Cerebellar nuclear complex (tissue), 1 donor: ENCODE measurements around the gene CLDN11.

ENCODE experiments used
- DNase-seq, 2 experiments: peaks; one replicate each; lab custom pipeline; 2025; lab: John Stamatoyannopoulos, UW

Gene CLDN11

GRCh38 chr3:170418422-170419398 lies at the start of gene CLDN11:
Gene CLDN11, plus strand, starts transcription at chr3:170418868. Its CDS starts 199 bp downstream, at chr3:170419067.
- DNase-seq: no peak

GRCh38 chr3:170368921-170369320 lies 49.7 kb upstream of the CLDN11 start:
- no peak for DNase-seq

GRCh38 chr3:170372190-170372879 lies 46.3 kb upstream of the CLDN11 start:
- no peak for DNase-seq

- no peak for DNase-seq
Observed at GRCh38 chr3:170383567-170383966, 35.1 kb upstream of the CLDN11 start.

- DNase-seq: no peak
Observed at GRCh38 chr3:170386468-170386867, 32.2 kb upstream of the CLDN11 start.

- DNase-seq: no peak
Observed at GRCh38 chr3:170387950-170388349, 30.7 kb upstream of the CLDN11 start.

- no peak for DNase-seq
Observed at GRCh38 chr3:170391108-170391507, 27.6 kb upstream of the CLDN11 start.

- no peak for DNase-seq
Observed at GRCh38 chr3:170397685-170398084, 21.0 kb upstream of the CLDN11 start.

- DNase-seq: no peak
Observed at GRCh38 chr3:170405101-170405500, 13.6 kb upstream of the CLDN11 start.

- no peak for DNase-seq
Observed at GRCh38 chr3:170410428-170411029, 8.1 kb upstream of the CLDN11 start.

GRCh38 chr3:170413291-170413690 lies 5.4 kb upstream of the CLDN11 start:
- no peak for DNase-seq

- no peak for DNase-seq
Observed at GRCh38 chr3:170414202-170414663, 4.4 kb upstream of the CLDN11 start.

- DNase-seq: no peak
Observed at GRCh38 chr3:170417090-170417489, 1.6 kb upstream of the CLDN11 start.

- DNase-seq: no peak
Observed at GRCh38 chr3:170419557-170420087, 954 bp downstream of the CLDN11 start.

- DNase-seq: no peak
Observed at GRCh38 chr3:170420307-170420821, 1.7 kb downstream of the CLDN11 start.

- DNase-seq: no peak
Observed at GRCh38 chr3:170421111-170421641, 2.5 kb downstream of the CLDN11 start.

- no peak for DNase-seq
Observed at GRCh38 chr3:170421758-170422157, 3.1 kb downstream of the CLDN11 start.

GRCh38 chr3:170423001-170423615 lies 4.4 kb downstream of the CLDN11 start:
- DNase-seq: no peak

GRCh38 chr3:170424879-170425278 lies 6.2 kb downstream of the CLDN11 start:
- DNase-seq: no peak

- DNase-seq: no peak
Observed at GRCh38 chr3:170425491-170426239, 7.0 kb downstream of the CLDN11 start.
